DND-41 (cell line): ENCODE measurements around the gene TIMP1.
"Not testable (repeated sequence)": the region's sequence is repeated elsewhere in the genome, so short reads cannot be mapped to it uniquely, and the experiment has no call there.

ENCODE experiments used
- ATAC-seq: fragments of 200-7000 bp; cut with Tn5 transposase; 3 replicates; pipeline ENCODE4 v1.9.1; 2021; ENCODE audit warnings: low read depth; ENCODE audit not compliant: insufficient read depth
- DNase-seq: peaks from one replicate; pipeline ENCODE4 v3.0.0-alpha.2; 2020
- H2AFZ ChIP-seq: 2 replicates; pipeline ENCODE4 v1.6.0; 2012; ENCODE audit warnings: low read depth, low read length
- H3K27ac ChIP-seq: 2 replicates; pipeline ENCODE4 v1.5.1; 2012; ENCODE audit warnings: low read length, inconsistent platforms
- H3K27me3 ChIP-seq: fragments of 200-600 bp; sonication (generic); 2 replicates; pipeline ENCODE4 v1.6.0; 2012; ENCODE audit warnings: low read length, mild to moderate bottlenecking, inconsistent platforms; ENCODE audit not compliant: insufficient read depth, poor library complexity
- H3K36me3 ChIP-seq: 2 replicates; pipeline ENCODE4 v1.5.1; 2012; ENCODE audit warnings: low read length, inconsistent platforms; ENCODE audit not compliant: insufficient read depth
- H3K4me1 ChIP-seq: 2 replicates; pipeline ENCODE4 v1.5.1; 2012; ENCODE audit warnings: mild to moderate bottlenecking, low read length; ENCODE audit not compliant: insufficient read depth
- H3K4me2 ChIP-seq: 2 replicates; pipeline ENCODE4 v1.6.0; 2012; ENCODE audit warnings: mild to moderate bottlenecking, moderate library complexity, low read length, inconsistent platforms; ENCODE audit not compliant: insufficient read depth
- H3K4me3 ChIP-seq, 2 experiments: fragments of 200-600 bp in 1 of 2; shearing (Covaris generic) in 1 of 2; 2 replicates each; pipeline ENCODE4 v1.5.1; 2012 to 2016; ENCODE audit warnings: inconsistent platforms in 2 of 2, low read length in 2 of 2, mild to moderate bottlenecking in 2 of 2, low read depth in 1 of 2, moderate library complexity in 1 of 2
- H3K79me2 ChIP-seq: 2 replicates; pipeline ENCODE4 v1.6.0; 2012; ENCODE audit warnings: low read length, inconsistent platforms; ENCODE audit not compliant: insufficient read depth
- H3K9ac ChIP-seq: 2 replicates; pipeline ENCODE4 v1.6.0; 2012; ENCODE audit warnings: low read depth, mild to moderate bottlenecking, inconsistent platforms, low read length, moderate library complexity
- H3K9me3 ChIP-seq: 2 replicates; pipeline ENCODE4 v1.5.1; 2012; ENCODE audit warnings: low read length, moderate library complexity, mild to moderate bottlenecking, inconsistent platforms; ENCODE audit not compliant: insufficient read depth, severe bottlenecking
- H4K20me1 ChIP-seq: 2 replicates; pipeline ENCODE4 v1.6.0; 2012; ENCODE audit warnings: low read length; ENCODE audit not compliant: insufficient read depth
- EZH2 ChIP-seq: IDR thresholded peaks from 3 replicates; pipeline ENCODE4 v1.6.1; 2012; ENCODE audit warnings: borderline replicate concordance, low read depth, mild to moderate bottlenecking, moderate library complexity, low read length, inconsistent platforms; ENCODE audit not compliant: severe bottlenecking
- TF ChIP-seq, protein P1 (sequence below): IDR thresholded peaks from 2 replicates; pipeline ENCODE4 v1.5.1; 2012; ENCODE audit warnings: borderline replicate concordance, low read length, moderate library complexity, mild to moderate bottlenecking; ENCODE audit not compliant: poor library complexity, severe bottlenecking; ENCODE audit errors: extremely low read depth

TIMP1 gene

DNA sequence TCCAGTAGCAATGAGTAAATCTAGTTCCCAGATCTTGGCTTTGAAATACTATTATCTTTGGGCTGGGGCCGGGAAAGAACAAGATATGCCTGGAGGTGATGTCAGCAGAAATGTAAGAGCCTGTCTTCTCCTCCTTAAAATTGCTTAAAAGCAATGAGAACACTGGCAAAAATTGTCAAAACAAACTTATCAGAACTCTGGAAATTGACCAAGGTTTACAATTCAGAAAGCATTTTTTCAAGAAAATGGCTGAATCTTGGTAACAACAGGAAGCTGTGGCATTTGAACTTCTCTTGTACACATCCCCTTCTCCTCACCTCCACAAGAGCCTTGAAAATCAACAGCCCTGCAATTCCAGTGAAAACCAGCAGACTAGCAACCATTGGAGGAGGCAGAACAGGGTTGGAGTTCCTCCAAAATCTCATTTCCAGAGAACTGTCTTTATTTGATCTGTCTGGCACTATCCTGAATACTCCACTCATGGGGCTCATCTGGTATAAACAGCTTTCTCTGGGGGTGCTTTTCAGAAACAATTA is 13.5 kb downstream of the TIMP1 start:
- DNase-seq (no peak), ATAC-seq (0 out of 3 replicates have a peak, but pooled peaks have one; percentile 27)
- Histone ChIP-seq H4K20me1 (no peaks in the 10 kb centered on the region), H3K27ac (peak overlapping the region; percentile 36; the same call in 1 of the 2 replicates), H3K9me3 (peaks cover 2% of the 10 kb centered on the region), H3K9ac (no peak overlapping the region), H3K4me3 (no peak overlapping the region), H3K36me3 (no peaks in the 10 kb centered on the region), H3K27me3 (no peaks in the 10 kb centered on the region), H2AFZ (peak overlapping the region; percentile 39; the same call in 1 of the 2 replicates), H3K4me1 (peaks cover 13% of the 10 kb centered on the region), H3K4me2 (no peak overlapping the region), H3K79me2 (no peaks in the 10 kb centered on the region)
- TF ChIP-seq EZH2: no peak
- TF ChIP-seq, protein P1, sequence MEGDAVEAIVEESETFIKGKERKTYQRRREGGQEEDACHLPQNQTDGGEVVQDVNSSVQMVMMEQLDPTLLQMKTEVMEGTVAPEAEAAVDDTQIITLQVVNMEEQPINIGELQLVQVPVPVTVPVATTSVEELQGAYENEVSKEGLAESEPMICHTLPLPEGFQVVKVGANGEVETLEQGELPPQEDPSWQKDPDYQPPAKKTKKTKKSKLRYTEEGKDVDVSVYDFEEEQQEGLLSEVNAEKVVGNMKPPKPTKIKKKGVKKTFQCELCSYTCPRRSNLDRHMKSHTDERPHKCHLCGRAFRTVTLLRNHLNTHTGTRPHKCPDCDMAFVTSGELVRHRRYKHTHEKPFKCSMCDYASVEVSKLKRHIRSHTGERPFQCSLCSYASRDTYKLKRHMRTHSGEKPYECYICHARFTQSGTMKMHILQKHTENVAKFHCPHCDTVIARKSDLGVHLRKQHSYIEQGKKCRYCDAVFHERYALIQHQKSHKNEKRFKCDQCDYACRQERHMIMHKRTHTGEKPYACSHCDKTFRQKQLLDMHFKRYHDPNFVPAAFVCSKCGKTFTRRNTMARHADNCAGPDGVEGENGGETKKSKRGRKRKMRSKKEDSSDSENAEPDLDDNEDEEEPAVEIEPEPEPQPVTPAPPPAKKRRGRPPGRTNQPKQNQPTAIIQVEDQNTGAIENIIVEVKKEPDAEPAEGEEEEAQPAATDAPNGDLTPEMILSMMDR: no peak

DNA sequence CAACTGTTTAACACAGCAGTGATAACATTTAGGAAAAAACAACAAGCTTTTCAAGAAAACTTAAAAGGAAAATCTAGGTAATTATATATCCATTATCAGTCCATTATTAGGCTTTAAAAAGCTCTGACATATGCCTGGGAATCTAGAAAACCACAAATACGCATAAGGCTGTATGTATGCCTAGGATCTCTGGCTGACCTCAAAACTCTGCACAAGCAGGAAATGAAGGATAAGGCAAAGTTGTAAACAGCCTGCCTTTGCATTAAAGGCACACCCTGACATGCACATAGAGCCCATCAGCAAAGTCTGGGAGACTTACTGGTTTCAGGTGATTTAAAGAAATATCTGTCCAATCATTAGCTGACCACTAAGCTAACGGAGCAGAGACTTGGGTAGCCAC is 14.0 kb downstream of the TIMP1 start:
- H3K36me3 ChIP-seq: no peaks in the 10 kb centered on the region
- ATAC-seq (peak; percentile 64; the same call in 2 of the 3 replicates), DNase-seq (no peak)
- no peak for TF ChIP-seq EZH2
- TF ChIP-seq, protein P1: no peak
- no peak overlapping the region for H3K9ac ChIP-seq
- peak overlapping the region; percentile 36; the same call in 1 of the 2 replicates for H3K27ac ChIP-seq
- peaks cover 13% of the 10 kb centered on the region for H3K4me1 ChIP-seq
- H3K4me3 ChIP-seq: no peak overlapping the region
- H3K9me3 ChIP-seq: peaks cover 2% of the 10 kb centered on the region
- H3K79me2 ChIP-seq: no peaks in the 10 kb centered on the region
- peak overlapping the region; percentile 39; the same call in 1 of the 2 replicates for H2AFZ ChIP-seq
- no peak overlapping the region for H3K4me2 ChIP-seq
- no peaks in the 10 kb centered on the region for H4K20me1 ChIP-seq
- H3K27me3 ChIP-seq: no peaks in the 10 kb centered on the region

DNA sequence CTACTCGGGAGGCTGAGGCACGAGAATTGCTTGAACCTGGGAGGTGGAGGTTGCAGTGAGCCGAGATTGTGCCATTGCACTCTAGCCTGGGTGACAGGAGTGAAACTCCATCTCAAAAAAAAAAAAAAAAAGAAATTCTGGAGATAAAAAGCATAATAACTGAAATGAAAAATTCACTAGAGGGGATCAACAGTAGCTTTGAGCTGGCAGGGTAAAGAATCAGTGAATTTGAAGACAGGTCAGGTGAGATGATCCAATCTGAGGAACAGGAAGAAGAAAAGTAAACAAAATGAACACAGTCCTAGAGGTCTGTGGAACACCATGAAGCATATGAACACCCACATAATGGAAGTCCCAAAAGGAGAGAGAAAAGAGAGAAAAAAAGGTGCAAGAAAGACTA is 15.0 kb downstream of the TIMP1 start:
- DNase-seq (no peak), ATAC-seq (no peak)
- TF ChIP-seq, protein P1: no peak
- TF ChIP-seq EZH2: no peak
- Histone ChIP-seq H3K4me1 (peaks cover 13% of the 10 kb centered on the region), H3K9ac (no peak overlapping the region), H3K4me2 (no peak overlapping the region), H3K36me3 (no peaks in the 10 kb centered on the region), H3K79me2 (no peaks in the 10 kb centered on the region), H4K20me1 (no peaks in the 10 kb centered on the region), H3K4me3 (no peak overlapping the region), H3K27me3 (no peaks in the 10 kb centered on the region), H3K9me3 (peaks cover 2% of the 10 kb centered on the region), H2AFZ (no peak overlapping the region), H3K27ac (no peak overlapping the region)

DNA sequence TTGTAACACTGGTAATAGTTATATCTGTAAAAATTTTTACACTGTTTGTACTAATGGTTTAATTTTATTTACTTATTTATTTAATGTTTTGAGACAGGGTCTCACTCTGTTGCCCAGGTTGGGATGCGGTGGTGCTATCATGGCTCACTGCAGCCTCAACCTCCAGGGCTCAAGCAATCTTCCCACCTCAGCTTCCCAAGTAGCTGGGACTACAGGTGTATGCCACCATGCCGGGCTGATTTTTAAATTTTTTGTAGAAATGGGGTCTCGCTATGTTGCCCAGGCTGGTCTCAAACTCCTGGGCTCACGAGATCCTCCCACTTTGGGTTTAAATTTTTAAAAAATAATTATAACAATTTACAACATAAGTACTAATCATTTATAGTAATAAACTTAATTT is 20.9 kb downstream of the TIMP1 start:
- H3K27me3 ChIP-seq, H2AFZ ChIP-seq, H3K4me2 ChIP-seq, H3K9me3 ChIP-seq, DNase-seq, H4K20me1 ChIP-seq, ATAC-seq, H3K79me2 ChIP-seq, H3K4me1 ChIP-seq, H3K36me3 ChIP-seq, H3K9ac ChIP-seq, H3K4me3 ChIP-seq, H3K27ac ChIP-seq: not testable (repeated sequence)
